K562 (cell line): ENCODE measurements around the gene E2F1. TPM values are rescaled to one million over a fixed set of nuclear protein-coding genes. Genes with fewer than 3 reads are reported as not detected.
A peak's percentile ranks its signal among the peaks of the same experiment; 100 is the strongest.

ENCODE experiments used
- CCNT2 ChIP-seq: IDR thresholded peaks from 2 replicates; pipeline ENCODE4 v1.6.1; 2011; ENCODE audit warnings: borderline replicate concordance, low read depth, mild to moderate bottlenecking, moderate library complexity, mixed read lengths, low read length; ENCODE audit not compliant: insufficient read length; ENCODE audit errors: extremely low read depth
- FOXP1 ChIP-seq: sonication (generic); formaldehyde crosslinking; IDR thresholded peaks from 2 replicates; pipeline ENCODE4 v1.8.0; 2022; ENCODE audit warnings: mild to moderate bottlenecking, missing genetic modification reagents
- HDAC3 ChIP-seq: fragments of 450-650 bp; IDR thresholded peaks from 2 replicates; pipeline ENCODE4 v1.6.1; 2018; ENCODE audit warnings: borderline replicate concordance, mild to moderate bottlenecking, moderate library complexity; ENCODE audit not compliant: partially characterized antibody
- L3MBTL2 ChIP-seq: fragments of 450-650 bp; IDR thresholded peaks from 2 replicates; pipeline ENCODE4 v1.6.1; 2016; ENCODE audit warnings: mild to moderate bottlenecking, moderate library complexity
- NR2F6 ChIP-seq: fragments of 450-650 bp; formaldehyde crosslinking; IDR thresholded peaks from 2 replicates; pipeline ENCODE4 v1.4.0; 2020; ENCODE audit warnings: mild to moderate bottlenecking
- SP1 ChIP-seq: sonication (generic); formaldehyde crosslinking; IDR thresholded peaks from 2 replicates; pipeline ENCODE4 v1.8.1; 2022; ENCODE audit warnings: mild to moderate bottlenecking, missing genetic modification reagents
- XRCC5 ChIP-seq: fragments of 200-400 bp; formaldehyde crosslinking; IDR thresholded peaks from 2 replicates; pipeline ENCODE4 v1.6.1; 2017; ENCODE audit warnings: low read depth, mild to moderate bottlenecking, low read length
- ZNF184 ChIP-seq: sonication (generic); formaldehyde crosslinking; IDR thresholded peaks from 2 replicates; pipeline ENCODE4 v1.5.0; 2020; ENCODE audit warnings: missing genetic modification reagents
- ZNF76 ChIP-seq: fragments of 250-450 bp; sonication (Bioruptor Pico); IDR thresholded peaks from 2 replicates; pipeline ENCODE4 v1.4.0; 2020; ENCODE audit warnings: mild to moderate bottlenecking, moderate library complexity, borderline replicate concordance
- polyA plus RNA-seq, 8 experiments: library from polyadenylated mRNA; depleted of rRNA in 4 of 8; stranded (reverse) in 5 of 8; unstranded in 3 of 8; fragments of >200 nt; fragmentation: Nextera tagmentation in 2 of 8; fragmentation: Illumina TruSeq in 1 of 8; extraction: Ambion mirVana in 2 of 8; extraction: Trizol in 1 of 8; gene quantifications; 2 replicates each; pipeline versions ENCODE4 v1.2.1 to v1.2.3, GENCODE V29; 2011 to 2014; ENCODE audit warnings: inconsistent platforms in 1 of 8, missing spikeins in 1 of 8
- total RNA-seq, 7 experiments: library from RNA; depleted of rRNA in 6 of 7; stranded (reverse); fragments of >200 nt in 6 of 7; fragmentation: Illumina TruSeq in 2 of 7; extraction: Trizol in 2 of 7; gene quantifications; 2 replicates each; pipeline versions ENCODE4 v1.2.1 to v1.2.3, GENCODE V29; 2011 to 2021; ENCODE audit warnings: low replicate concordance in 1 of 7
- TF ChIP-seq, protein P1 (sequence below): fragments of 450-650 bp; formaldehyde crosslinking; conservative IDR thresholded peaks from 2 replicates; pipeline ENCODE4 v1.4.0; 2022; ENCODE audit warnings: mild to moderate bottlenecking, missing genetic modification characterization
- TF ChIP-seq, protein P2 (sequence below): IDR thresholded peaks from 2 replicates; pipeline ENCODE4 v1.6.1; 2016; ENCODE audit warnings: missing genetic modification characterization, missing compliant biosample characterization
- TF ChIP-seq, protein P3 (sequence below): fragments of 450-650 bp; IDR thresholded peaks from 2 replicates; pipeline ENCODE4 v1.6.1; 2016; ENCODE audit warnings: mild to moderate bottlenecking, moderate library complexity

E2F1 gene
- total and polyA plus RNA-seq, 9 of the 15 experiments (the other 6 are each of a cell fraction or from before 2014, with no cell fraction given): 0.14 to 30.6 (median 13.1) TPM

DNA sequence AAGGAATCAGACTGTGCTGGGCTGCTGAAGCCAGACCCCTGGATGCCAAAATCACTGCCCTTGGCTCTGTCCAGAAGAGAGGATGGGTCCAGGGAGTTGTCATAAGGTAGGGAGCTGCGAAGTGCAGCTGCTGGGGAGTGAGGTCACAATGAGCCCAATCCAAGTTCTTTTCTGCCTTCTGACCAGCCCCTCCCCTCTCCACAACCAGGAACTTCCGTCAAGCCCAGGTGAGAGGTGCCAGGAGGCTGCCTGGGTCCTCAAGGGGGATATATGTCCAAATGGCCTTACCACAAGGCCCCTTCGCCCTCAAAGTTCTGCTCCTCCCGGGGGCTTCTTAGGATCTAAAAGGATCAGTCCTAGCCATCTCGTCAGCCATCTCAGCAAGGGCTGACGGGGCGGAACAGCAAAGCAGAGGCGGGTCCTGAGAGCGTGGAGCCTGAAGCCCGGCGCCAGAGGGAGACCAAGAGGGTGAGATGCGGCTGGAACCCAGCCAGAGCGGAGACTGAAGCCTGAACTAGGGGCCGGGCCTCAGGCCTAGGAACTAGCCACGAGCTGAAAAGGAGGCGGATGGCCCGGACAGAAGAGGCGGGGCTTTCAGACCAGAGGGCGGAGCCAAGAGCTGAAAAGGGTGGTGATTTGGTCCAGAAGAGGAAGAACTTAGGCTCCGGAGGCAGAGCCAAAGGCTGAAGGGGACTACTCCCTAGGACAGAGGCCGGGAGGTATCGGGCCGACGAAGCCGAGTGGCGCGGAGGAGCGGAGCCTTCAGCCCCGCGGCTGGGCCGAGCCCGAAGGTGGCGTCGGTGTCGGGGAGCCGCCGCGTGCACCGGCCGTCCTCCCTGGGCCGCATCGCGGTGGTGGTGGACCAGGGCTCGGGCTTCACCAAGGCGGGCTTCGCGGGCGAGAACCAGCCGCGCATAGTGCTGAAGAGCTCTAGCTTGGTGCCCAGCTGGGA lies 19.6 kb downstream of the E2F1 start, which contains the start of gene ACTL10 (continued):
- TF ChIP-seq, protein P1, sequence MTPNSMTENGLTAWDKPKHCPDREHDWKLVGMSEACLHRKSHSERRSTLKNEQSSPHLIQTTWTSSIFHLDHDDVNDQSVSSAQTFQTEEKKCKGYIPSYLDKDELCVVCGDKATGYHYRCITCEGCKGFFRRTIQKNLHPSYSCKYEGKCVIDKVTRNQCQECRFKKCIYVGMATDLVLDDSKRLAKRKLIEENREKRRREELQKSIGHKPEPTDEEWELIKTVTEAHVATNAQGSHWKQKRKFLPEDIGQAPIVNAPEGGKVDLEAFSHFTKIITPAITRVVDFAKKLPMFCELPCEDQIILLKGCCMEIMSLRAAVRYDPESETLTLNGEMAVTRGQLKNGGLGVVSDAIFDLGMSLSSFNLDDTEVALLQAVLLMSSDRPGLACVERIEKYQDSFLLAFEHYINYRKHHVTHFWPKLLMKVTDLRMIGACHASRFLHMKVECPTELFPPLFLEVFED (CRISPR knock-in tag): peak; percentile 35; the same call in 1 of the 2 replicates
- TF ChIP-seq XRCC5: no peak; the same call in 1 of the 2 replicates
- peak; percentile 26 for TF ChIP-seq CCNT2
- TF ChIP-seq HDAC3: no peak
- TF ChIP-seq L3MBTL2: peak; percentile 78; the same call in 1 of the 2 replicates
- TF ChIP-seq, protein P2, sequence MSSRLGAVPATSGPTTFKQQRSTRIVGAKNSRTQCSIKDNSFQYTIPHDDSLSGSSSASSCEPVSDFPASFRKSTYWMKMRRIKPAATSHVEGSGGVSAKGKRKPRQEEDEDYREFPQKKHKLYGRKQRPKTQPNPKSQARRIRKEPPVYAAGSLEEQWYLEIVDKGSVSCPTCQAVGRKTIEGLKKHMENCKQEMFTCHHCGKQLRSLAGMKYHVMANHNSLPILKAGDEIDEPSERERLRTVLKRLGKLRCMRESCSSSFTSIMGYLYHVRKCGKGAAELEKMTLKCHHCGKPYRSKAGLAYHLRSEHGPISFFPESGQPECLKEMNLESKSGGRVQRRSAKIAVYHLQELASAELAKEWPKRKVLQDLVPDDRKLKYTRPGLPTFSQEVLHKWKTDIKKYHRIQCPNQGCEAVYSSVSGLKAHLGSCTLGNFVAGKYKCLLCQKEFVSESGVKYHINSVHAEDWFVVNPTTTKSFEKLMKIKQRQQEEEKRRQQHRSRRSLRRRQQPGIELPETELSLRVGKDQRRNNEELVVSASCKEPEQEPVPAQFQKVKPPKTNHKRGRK (tag): no peak
- no peak for TF ChIP-seq ZNF184
- TF ChIP-seq FOXP1 (CRISPR knock-in tag): no peak
- peak; percentile 66; the same call in 1 of the 2 replicates for TF ChIP-seq SP1 (CRISPR knock-in tag)
- TF ChIP-seq ZNF76 (CRISPR knock-in tag): 0 out of 2 replicates have a peak, but pooled peaks have one; percentile 34
- TF ChIP-seq, protein P3, sequence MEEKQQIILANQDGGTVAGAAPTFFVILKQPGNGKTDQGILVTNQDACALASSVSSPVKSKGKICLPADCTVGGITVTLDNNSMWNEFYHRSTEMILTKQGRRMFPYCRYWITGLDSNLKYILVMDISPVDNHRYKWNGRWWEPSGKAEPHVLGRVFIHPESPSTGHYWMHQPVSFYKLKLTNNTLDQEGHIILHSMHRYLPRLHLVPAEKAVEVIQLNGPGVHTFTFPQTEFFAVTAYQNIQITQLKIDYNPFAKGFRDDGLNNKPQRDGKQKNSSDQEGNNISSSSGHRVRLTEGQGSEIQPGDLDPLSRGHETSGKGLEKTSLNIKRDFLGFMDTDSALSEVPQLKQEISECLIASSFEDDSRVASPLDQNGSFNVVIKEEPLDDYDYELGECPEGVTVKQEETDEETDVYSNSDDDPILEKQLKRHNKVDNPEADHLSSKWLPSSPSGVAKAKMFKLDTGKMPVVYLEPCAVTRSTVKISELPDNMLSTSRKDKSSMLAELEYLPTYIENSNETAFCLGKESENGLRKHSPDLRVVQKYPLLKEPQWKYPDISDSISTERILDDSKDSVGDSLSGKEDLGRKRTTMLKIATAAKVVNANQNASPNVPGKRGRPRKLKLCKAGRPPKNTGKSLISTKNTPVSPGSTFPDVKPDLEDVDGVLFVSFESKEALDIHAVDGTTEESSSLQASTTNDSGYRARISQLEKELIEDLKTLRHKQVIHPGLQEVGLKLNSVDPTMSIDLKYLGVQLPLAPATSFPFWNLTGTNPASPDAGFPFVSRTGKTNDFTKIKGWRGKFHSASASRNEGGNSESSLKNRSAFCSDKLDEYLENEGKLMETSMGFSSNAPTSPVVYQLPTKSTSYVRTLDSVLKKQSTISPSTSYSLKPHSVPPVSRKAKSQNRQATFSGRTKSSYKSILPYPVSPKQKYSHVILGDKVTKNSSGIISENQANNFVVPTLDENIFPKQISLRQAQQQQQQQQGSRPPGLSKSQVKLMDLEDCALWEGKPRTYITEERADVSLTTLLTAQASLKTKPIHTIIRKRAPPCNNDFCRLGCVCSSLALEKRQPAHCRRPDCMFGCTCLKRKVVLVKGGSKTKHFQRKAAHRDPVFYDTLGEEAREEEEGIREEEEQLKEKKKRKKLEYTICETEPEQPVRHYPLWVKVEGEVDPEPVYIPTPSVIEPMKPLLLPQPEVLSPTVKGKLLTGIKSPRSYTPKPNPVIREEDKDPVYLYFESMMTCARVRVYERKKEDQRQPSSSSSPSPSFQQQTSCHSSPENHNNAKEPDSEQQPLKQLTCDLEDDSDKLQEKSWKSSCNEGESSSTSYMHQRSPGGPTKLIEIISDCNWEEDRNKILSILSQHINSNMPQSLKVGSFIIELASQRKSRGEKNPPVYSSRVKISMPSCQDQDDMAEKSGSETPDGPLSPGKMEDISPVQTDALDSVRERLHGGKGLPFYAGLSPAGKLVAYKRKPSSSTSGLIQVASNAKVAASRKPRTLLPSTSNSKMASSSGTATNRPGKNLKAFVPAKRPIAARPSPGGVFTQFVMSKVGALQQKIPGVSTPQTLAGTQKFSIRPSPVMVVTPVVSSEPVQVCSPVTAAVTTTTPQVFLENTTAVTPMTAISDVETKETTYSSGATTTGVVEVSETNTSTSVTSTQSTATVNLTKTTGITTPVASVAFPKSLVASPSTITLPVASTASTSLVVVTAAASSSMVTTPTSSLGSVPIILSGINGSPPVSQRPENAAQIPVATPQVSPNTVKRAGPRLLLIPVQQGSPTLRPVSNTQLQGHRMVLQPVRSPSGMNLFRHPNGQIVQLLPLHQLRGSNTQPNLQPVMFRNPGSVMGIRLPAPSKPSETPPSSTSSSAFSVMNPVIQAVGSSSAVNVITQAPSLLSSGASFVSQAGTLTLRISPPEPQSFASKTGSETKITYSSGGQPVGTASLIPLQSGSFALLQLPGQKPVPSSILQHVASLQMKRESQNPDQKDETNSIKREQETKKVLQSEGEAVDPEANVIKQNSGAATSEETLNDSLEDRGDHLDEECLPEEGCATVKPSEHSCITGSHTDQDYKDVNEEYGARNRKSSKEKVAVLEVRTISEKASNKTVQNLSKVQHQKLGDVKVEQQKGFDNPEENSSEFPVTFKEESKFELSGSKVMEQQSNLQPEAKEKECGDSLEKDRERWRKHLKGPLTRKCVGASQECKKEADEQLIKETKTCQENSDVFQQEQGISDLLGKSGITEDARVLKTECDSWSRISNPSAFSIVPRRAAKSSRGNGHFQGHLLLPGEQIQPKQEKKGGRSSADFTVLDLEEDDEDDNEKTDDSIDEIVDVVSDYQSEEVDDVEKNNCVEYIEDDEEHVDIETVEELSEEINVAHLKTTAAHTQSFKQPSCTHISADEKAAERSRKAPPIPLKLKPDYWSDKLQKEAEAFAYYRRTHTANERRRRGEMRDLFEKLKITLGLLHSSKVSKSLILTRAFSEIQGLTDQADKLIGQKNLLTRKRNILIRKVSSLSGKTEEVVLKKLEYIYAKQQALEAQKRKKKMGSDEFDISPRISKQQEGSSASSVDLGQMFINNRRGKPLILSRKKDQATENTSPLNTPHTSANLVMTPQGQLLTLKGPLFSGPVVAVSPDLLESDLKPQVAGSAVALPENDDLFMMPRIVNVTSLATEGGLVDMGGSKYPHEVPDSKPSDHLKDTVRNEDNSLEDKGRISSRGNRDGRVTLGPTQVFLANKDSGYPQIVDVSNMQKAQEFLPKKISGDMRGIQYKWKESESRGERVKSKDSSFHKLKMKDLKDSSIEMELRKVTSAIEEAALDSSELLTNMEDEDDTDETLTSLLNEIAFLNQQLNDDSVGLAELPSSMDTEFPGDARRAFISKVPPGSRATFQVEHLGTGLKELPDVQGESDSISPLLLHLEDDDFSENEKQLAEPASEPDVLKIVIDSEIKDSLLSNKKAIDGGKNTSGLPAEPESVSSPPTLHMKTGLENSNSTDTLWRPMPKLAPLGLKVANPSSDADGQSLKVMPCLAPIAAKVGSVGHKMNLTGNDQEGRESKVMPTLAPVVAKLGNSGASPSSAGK: no peak
- no peak for TF ChIP-seq NR2F6 (CRISPR knock-in tag)
